Right lobe of liver (tissue), 4 donors: ENCODE measurements around the gene ZNF99.

Experiments used
- POLR2A ChIP-seq: fragments of 450-650 bp; IDR thresholded peaks from one replicate; pipeline ENCODE4 v1.6.1; 2017; ENCODE audit warnings: antibody characterized with exemption, mild to moderate bottlenecking
- TF ChIP-seq, protein P1 (sequence below), 4 donors: fragments of 200-600 bp in 3 of 4; fragments of 450-650 bp in 1 of 4; IDR thresholded peaks; one replicate each; pipeline versions ENCODE4 v1.5.1 to v1.8.0; 2016 to 2022; ENCODE audit warnings: antibody characterized with exemption in 4 of 4, mild to moderate bottlenecking in 2 of 4
- donor health status: DM: no; HTN: no; CAD: no.
- donor health status: DM: no; HTN: no; CAD: no.
- donor health status: DM: no; HTN: yes; CAD: no.

DNA sequence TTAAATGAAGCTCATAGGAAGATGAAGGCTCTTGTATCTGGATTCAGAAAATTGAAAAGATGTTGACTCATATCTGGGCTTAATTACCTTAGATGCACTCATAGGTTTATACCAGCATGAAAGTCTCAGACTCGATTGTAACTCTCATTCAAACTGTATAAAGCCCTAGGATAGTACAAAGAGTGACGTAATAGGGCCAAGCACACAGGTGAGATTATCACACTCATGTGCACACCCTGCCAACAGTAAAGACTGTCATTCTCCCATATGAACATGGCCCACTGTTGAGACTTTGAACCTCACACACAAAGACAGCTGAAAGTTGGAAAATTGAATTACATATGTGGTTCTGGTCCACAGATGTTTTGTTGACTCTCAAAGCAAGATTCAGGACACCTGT lies 30.2 kb upstream of the ZNF99 start:
- TF ChIP-seq, protein P1, sequence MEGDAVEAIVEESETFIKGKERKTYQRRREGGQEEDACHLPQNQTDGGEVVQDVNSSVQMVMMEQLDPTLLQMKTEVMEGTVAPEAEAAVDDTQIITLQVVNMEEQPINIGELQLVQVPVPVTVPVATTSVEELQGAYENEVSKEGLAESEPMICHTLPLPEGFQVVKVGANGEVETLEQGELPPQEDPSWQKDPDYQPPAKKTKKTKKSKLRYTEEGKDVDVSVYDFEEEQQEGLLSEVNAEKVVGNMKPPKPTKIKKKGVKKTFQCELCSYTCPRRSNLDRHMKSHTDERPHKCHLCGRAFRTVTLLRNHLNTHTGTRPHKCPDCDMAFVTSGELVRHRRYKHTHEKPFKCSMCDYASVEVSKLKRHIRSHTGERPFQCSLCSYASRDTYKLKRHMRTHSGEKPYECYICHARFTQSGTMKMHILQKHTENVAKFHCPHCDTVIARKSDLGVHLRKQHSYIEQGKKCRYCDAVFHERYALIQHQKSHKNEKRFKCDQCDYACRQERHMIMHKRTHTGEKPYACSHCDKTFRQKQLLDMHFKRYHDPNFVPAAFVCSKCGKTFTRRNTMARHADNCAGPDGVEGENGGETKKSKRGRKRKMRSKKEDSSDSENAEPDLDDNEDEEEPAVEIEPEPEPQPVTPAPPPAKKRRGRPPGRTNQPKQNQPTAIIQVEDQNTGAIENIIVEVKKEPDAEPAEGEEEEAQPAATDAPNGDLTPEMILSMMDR (IDR thresholded peaks at IDR 0.05): no peak
- TF ChIP-seq POLR2A: no peak
